HG02973 (cell line): Measurements from ENCODE around the gene CFP.
"Not testable (repeated sequence)": the region's sequence is repeated elsewhere in the genome, so short reads cannot be mapped to it uniquely, and the experiment has no call there.

Experiments used
- ATAC-seq: cut with Tn5 transposase; IDR thresholded peaks from one replicate; pipeline ENCODE4 v1.9.1; 2021; ENCODE audit warnings: moderate library complexity; ENCODE audit not compliant: unreplicated experiment

The CFP gene

DNA sequence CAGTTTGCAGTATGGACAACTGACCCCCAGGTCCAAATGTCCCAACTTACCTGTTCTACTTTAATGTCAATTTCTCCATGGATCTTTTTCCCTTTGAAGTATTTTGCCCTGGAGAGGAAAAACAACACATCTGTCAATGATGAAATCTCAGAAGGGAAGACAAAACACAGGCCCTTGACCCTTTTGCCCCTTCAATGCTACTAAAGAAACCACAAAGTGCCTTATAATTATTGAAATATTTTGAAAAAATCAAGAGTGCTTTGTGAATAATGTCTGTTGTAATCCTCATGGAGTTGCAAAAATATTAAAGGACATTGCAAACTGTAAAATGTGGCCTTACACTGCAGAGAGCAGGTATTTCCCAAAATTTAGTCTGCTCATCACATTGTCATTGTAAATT lies 22.6 kb downstream of the CFP start:
- ATAC-seq, result no peak

DNA sequence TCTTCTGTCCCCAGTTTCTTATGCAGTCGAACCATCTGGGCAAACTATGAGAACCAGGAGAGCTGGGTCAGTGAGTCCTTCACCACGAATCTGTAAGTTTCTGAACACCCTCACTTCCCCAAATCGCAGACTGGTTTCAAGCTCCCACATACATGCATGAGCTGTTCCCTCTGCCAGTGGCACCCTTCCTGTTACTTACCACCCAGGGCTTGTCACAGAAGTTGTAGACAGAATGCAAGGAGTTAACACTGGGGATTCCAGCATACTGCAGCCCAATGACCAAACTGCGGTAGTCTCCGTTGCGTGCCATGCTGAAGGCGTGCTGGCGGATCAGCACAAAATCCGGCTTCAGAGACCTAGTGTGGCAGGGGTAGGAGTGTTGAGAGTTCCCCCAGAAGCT lies 24.7 kb downstream of the CFP start:
- ATAC-seq, result no peak

DNA sequence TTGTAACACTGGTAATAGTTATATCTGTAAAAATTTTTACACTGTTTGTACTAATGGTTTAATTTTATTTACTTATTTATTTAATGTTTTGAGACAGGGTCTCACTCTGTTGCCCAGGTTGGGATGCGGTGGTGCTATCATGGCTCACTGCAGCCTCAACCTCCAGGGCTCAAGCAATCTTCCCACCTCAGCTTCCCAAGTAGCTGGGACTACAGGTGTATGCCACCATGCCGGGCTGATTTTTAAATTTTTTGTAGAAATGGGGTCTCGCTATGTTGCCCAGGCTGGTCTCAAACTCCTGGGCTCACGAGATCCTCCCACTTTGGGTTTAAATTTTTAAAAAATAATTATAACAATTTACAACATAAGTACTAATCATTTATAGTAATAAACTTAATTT lies 26.6 kb downstream of the CFP start:
- not testable (repeated sequence) for ATAC-seq

DNA sequence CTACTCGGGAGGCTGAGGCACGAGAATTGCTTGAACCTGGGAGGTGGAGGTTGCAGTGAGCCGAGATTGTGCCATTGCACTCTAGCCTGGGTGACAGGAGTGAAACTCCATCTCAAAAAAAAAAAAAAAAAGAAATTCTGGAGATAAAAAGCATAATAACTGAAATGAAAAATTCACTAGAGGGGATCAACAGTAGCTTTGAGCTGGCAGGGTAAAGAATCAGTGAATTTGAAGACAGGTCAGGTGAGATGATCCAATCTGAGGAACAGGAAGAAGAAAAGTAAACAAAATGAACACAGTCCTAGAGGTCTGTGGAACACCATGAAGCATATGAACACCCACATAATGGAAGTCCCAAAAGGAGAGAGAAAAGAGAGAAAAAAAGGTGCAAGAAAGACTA lies 32.5 kb downstream of the CFP start:
- ATAC-seq, result no peak

DNA sequence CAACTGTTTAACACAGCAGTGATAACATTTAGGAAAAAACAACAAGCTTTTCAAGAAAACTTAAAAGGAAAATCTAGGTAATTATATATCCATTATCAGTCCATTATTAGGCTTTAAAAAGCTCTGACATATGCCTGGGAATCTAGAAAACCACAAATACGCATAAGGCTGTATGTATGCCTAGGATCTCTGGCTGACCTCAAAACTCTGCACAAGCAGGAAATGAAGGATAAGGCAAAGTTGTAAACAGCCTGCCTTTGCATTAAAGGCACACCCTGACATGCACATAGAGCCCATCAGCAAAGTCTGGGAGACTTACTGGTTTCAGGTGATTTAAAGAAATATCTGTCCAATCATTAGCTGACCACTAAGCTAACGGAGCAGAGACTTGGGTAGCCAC lies 33.5 kb downstream of the CFP start:
- no peak for ATAC-seq

DNA sequence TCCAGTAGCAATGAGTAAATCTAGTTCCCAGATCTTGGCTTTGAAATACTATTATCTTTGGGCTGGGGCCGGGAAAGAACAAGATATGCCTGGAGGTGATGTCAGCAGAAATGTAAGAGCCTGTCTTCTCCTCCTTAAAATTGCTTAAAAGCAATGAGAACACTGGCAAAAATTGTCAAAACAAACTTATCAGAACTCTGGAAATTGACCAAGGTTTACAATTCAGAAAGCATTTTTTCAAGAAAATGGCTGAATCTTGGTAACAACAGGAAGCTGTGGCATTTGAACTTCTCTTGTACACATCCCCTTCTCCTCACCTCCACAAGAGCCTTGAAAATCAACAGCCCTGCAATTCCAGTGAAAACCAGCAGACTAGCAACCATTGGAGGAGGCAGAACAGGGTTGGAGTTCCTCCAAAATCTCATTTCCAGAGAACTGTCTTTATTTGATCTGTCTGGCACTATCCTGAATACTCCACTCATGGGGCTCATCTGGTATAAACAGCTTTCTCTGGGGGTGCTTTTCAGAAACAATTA lies 33.9 kb downstream of the CFP start:
- no peak for ATAC-seq

DNA sequence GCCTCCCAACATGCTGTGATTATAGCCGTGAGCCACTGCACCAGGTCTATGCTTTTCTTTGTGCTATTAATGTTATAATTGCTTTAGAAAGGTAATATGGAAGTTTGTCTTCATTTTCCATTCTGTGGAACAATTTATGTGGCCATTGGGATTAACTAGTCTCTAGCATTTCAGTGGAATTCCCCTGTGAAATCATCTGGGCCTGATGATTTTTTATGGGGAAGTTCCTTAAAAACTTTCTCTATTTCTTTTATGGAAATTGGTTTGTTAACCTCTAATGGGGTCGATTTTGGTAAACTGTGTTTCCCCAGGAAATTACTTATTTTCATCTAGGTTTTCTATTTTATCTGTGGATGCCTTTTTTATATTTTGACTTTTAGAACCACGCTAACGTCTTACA lies 36.2 kb downstream of the CFP start:
- ATAC-seq, result no peak

DNA sequence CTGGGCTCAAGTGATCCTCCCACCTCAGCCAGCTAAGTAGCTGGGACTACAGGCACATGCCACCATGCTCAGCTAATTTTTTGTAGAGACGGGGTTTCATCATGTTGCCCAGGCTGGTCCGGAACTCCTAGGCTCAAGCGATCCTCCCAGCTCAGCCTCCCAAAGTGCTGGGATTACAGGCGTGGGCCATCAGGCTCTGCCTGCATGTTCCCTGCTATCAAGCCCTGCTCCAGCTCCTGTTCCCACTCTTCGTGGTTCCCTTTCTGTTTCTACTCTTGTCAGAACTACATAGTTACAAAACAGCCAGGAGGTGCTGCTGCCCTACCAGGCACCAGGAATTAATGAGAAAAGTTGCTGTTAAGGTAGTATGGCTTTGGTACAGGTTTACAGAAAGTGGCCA lies 38.7 kb downstream of the CFP start:
- ATAC-seq, result no peak

DNA sequence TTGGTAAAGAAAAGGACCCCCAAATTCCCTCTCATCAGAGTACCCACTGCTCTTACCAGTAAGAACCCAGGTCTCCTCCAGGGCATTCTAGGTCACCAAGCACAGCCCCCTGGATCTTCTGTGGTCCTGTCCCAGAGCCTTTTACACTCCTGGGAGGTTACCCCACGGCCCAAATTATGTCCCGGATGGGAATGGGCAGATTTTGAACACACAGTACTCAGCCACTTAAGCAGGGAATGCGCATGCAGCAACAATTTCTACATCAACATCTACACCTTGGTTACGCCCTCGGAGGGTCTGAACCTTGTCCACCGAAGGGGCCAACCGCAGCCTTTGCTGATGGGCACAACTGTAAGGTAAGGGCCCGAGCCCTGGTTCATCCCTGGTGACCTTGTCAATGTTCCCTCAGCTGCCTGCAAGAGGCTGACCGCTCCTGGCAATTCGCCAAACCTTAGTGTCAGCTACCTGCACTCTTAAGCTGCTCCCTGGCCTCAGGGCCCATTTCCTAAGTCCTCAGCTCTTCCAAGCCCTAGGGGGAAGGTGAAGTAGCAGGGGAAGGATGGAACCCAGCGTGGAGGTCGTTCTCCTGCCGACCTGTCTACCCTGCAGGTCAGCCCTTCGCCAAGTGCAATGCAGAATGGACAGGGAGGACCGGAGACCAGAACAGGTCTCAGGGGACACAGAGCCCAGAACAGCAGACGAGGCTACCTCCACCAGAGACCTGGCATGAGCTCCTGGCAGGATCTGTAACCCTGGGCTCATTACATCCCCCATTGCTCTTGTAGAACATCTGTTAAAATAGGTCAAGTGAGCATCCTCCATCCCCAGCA lies 41.6 kb downstream of the CFP start:
- ATAC-seq, result no peak

DNA sequence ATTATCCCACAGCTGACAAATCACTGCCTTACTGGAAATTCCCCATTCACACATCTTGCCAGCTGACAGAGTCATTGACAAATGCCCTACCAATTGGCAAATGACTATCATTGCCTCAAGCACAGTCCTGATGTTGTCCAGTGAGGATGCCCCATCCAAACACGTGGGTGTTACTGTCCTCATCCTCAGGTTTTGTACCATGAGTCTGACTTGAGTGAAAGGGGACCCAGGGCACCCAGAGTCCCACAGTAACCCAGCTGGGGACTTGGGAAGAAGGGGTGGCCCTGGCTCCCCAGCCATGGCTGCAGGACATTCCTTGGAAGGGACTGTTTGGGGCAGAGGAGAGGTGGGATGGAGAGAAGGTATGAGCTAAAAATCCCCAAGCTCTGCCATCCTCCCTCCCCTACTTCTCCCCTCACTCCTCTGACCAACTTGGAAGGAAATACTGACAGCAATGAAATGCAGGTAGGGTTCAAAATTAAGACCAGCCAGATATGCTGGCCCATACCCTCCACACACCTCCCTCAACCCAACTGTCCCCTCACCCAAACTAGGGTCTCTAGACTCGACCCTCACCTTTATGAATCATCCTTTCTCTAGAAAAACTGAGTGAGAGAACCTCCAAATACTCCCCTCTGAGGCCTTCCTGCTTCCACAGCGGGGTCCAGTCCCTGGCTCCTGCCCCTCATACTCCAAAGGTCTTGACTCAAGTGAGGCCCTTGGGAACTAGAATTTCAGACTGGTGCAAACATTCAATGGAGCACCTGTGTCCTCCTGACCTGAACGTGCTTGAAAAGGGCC lies 42.4 kb downstream of the CFP start:
- ATAC-seq, result no peak

DNA sequence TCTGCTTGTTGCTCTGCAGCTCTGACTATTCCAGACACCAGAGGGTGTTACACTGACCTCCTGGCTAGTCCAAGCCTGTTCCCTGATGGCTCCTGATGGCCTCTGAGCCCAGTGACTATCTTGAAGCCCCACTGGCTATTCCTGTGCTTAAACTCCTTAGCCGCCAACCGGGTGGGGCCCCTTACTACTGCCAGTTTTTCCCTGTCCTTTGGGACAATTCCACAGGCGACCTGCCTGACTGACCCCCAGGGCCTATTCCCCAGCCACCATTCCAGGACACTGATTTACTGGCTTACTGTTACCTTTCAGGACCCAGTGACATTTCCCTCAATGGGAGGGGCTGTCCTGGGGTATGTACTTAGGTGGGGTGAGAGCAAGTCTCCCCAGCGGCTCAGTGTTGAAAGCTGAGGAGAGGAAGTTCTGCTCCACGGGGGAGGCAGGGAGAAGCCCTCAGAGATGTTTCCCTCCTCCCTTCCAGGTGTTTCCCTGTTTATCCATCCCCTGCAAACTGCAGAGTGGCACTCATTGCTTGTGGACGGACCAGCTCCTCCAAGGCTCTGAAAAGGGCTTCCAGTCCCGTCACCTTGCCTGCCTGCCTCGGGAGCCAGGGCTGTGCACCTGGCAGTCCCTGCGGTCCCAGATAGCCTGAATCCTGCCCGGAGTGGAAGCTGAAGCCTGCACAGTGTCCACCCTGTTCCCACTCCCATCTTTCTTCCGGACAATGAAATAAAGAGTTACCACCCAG lies 43.5 kb downstream of the CFP start:
- no peak for ATAC-seq

DNA sequence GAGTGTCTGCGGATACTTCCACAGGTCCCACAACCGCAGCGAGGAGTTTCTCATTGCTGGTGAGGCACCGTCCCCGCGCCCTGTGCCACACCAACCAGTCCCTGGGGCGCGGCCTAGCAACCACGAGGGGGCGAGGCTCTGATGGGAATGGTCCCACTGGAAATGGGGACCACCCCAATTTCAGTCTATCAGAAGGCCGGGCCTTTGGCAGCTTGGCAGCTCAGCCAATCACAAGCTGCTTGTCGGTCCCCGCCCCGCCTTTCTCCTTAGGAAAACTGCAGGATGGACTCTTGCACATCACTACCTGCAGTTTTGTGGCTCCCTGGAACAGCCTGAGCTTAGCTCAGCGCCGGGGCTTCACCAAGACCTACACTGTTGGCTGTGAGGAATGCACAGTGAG lies 44.5 kb downstream of the CFP start:
- ATAC-seq, result no peak

DNA sequence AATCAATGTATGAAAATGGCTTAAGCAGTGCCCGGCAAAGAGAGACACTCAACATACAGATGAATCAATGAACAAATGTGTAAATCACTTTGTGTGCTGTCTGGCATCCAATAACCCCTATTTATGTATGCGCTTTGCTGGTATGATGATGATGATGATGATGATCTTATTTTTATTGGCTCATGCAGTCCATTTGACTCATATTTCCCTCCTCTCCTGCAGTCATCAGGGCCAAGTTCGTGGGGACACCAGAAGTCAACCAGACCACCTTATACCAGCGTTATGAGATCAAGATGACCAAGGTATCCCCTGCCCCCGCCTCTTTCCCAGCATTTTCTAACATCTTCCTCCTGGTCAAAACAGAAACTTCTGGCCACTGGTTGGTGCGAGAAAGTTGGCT lies 45.0 kb downstream of the CFP start:
- no peak for ATAC-seq

DNA sequence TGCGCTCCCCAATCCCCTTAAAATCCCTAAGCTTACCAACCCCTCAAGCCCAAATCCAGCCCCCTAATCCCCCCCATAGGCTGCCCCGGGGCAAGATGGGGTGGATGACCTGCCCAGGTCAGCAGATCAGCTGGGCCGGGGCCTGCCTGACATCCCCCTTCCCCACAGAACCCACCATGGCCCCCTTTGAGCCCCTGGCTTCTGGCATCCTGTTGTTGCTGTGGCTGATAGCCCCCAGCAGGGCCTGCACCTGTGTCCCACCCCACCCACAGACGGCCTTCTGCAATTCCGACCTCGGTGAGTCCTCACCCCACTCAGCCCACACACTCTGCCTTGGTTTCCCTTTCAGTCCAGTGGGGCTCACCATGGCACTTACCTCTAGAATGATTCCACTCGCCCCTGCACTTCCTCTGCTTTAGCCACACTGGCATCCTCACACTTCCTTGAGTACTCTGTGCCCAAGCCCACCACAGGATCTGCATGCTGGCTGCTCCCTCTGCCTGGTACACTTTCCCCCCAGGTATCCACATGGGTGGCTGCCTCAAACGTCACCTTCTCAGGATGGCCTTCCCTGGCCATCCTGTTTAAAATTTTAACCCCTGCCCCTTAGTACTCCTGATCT lies 46.4 kb downstream of the CFP start:
- ATAC-seq, result no peak

DNA sequence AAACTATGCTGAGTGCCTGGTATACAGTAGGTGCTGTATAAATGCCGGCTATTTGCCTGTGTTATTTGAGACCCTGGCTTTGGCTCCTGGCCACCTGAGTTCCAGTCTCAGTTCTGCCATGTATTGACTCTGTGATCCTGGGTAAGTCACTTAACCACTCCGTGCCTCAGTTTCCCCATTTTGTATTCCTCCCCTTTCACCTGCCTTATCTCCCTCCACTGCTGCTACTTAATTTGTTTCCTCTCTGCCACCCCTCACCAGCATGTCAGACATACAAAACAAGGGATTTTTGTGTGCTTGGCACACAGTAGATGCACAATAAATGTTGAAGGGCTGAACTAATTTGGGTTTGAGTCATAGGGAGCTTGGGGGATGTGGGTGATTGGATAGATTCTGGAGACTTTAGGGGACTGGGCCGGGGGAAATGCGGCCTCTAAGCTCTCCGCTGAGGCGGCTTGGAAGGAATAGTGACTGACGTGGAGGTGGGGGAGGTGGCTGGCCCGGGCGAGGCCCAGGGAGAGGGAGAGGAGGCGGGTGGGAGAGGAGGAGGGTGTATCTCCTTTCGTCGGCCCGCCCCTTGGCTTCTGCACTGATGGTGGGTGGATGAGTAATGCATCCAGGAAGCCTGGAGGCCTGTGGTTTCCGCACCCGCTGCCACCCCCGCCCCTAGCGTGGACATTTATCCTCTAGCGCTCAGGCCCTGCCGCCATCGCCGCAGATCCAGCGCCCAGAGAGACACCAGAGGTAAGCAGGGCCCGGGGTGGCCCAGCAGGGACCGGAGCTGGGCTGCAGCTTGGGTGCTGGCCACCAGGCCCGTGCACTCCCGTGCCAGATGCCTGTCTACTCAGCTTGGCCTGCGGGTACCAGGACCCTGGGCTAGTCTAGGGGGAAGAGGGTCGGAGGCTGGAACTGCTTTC lies 47.7 kb downstream of the CFP start, which contains the start of gene TIMP1:
Gene TIMP1, plus strand, starts transcription at position 706 of the 917 bp plus-strand sequence. CDS start 980 bp downstream, outside the sequence.
- peak; percentile 89 for ATAC-seq

DNA sequence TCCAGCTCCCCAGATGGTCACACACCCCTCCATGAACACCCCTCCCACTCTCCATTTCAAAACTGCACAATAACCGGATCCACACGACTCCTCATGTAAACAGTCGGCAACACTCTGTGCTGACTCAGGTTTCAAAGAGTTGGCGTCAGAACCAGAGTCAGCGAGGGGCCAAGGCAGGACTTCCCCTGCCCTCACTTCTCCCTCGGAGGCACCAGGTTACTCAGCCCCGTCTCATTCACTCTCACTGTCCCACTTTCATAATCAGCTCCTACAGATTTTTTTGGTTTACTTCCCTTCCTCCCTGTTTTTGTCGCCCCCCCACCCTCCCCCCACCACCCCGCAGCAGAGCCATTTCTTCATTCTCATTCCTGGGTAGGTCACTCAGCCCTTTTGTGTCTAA lies 50.2 kb downstream of the CFP start:
- ATAC-seq, result no peak

DNA sequence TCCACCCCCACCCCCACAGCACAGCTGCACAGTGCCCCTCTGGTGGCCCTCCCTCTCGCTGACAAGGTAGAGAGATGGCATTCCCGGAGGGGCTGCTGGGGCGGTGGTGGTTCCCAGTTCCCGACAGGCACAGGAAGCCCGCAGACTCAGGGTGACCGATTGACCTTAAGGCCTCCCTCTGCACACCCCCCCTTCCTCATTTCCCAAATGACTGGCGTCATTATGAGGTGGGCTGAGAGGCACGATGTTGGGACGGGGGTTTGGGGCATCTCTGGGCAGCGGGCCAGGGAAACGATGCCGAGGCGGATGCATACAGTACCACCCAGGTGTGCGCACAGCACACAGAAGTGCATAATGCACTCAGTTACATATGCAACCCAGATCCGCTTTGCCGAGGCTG lies 51.0 kb downstream of the CFP start:
- ATAC-seq, result no peak

DNA sequence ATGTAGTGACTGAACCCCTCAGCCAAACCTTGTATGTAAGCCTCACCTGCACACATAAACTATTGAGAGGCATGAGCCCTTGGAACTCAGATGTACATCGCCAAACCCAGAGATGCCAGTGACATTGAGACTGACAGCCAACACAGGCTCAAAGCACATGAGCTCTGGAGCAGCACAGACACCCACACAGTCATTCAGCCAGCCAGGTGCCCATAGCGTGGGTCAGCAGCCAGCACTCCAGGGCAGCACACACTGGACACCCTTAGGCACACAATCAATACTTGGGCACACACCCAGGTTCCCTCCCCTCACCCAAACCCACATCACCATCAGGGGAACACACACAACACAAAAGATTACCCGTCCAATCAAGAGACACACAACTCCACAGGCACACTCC lies 51.8 kb downstream of the CFP start:
- ATAC-seq, result no peak

DNA sequence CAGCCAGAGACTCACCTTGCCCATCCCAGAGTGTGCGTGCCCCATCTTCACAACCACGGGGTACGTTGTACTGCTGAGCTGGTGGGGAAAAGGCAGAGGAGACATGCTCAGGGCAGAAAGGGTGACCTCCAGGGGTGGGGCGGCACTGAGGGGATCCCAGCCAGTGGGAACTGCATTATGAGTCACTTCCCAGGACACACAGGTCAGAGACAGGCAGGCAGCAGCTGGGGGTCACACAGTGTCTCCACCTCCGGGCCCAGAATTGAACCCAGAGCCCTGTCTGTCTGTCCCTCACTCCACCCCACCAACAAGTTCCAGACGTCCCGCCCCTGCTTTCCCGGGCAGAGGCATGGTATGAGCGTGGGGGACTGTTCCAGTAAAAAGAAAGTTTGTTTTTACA lies 52.3 kb downstream of the CFP start:
- no peak for ATAC-seq
